Fibroblast of lung (primary cell): ENCODE measurements around the gene DCLK2. TPM values are rescaled to one million over a fixed set of nuclear protein-coding genes. Genes with fewer than 3 reads are reported as not detected.

Experiments used
- DNase-seq, 2 donors: peaks; one replicate each; pipeline versions ENCODE4 v3.0.0 to v3.0.0-alpha.2; 2010; ENCODE audit warnings: low read depth in 2 of 2
- H2AFZ ChIP-seq: 2 replicates; pipeline ENCODE4 v1.5.1; 2012; ENCODE audit warnings: low read length, control low read depth, inconsistent platforms
- H3K27ac ChIP-seq: 2 replicates; pipeline ENCODE4 v1.5.1; 2011; ENCODE audit warnings: low read length, control low read depth; ENCODE audit not compliant: insufficient read depth
- H3K27me3 ChIP-seq: 2 replicates; pipeline ENCODE4 v1.5.1; 2011; ENCODE audit warnings: mild to moderate bottlenecking, low read length; ENCODE audit not compliant: control insufficient read depth, insufficient read depth
- H3K36me3 ChIP-seq: 2 replicates; pipeline ENCODE4 v1.5.1; 2011; ENCODE audit warnings: low read length; ENCODE audit not compliant: control insufficient read depth, insufficient read depth
- H3K4me1 ChIP-seq: 2 replicates; pipeline ENCODE4 v1.5.1; 2011; ENCODE audit warnings: low read length; ENCODE audit not compliant: control insufficient read depth, insufficient read depth; ENCODE audit errors: extremely low read depth
- H3K4me2 ChIP-seq: 2 replicates; pipeline ENCODE4 v1.5.1; 2011; ENCODE audit warnings: low read length, control low read depth; ENCODE audit not compliant: insufficient read depth; ENCODE audit errors: extremely low read depth
- H3K4me3 ChIP-seq, 4 experiments: fragments of 200-600 bp in 1 of 4; sonication (generic) in 1 of 4; replicated peaks in 1 of 4; 2 replicates each; pipeline ENCODE4 v1.5.1; 2011 to 2016; ENCODE audit warnings: low read length in 4 of 4, low read depth in 3 of 4, mild to moderate bottlenecking in 3 of 4, control low read depth in 2 of 4, inconsistent platforms in 1 of 4, mixed read lengths in 1 of 4; ENCODE audit not compliant: insufficient read depth in 1 of 4; ENCODE audit errors: control extremely low read depth in 1 of 4
- H3K79me2 ChIP-seq: 2 replicates; pipeline ENCODE4 v1.5.1; 2012; ENCODE audit warnings: mild to moderate bottlenecking, low read length, inconsistent platforms; ENCODE audit not compliant: control insufficient read depth, insufficient read depth
- H3K9ac ChIP-seq: 2 replicates; pipeline ENCODE4 v1.5.1; 2011; ENCODE audit warnings: mild to moderate bottlenecking, low read length, control low read depth; ENCODE audit not compliant: insufficient read depth
- H3K9me3 ChIP-seq: 2 replicates; pipeline ENCODE4 v1.5.1; 2012; ENCODE audit warnings: low read depth, low read length; ENCODE audit not compliant: control insufficient read depth, insufficient read depth
- H4K20me1 ChIP-seq: 2 replicates; pipeline ENCODE4 v1.5.1; 2011; ENCODE audit warnings: low read length; ENCODE audit not compliant: control insufficient read depth, insufficient read depth; ENCODE audit errors: extremely low read depth
- CTCF ChIP-seq, 2 donors: IDR thresholded peaks in 1 of 2; conservative IDR thresholded peaks in 1 of 2; 1 replicate in 1 of 2; 2 replicates in 1 of 2; pipeline ENCODE4 v1.5.1; 2011 to 2012; ENCODE audit warnings: low read length in 2 of 2, control low read depth in 1 of 2, inconsistent platforms in 1 of 2, low read depth in 1 of 2, mild to moderate bottlenecking in 1 of 2
- EZH2 ChIP-seq: IDR thresholded peaks from 2 replicates; pipeline ENCODE4 v1.5.1; 2012; ENCODE audit warnings: low read length, control low read depth, mild to moderate bottlenecking; ENCODE audit errors: missing control alignments
- polyA plus RNA-seq, 2 donors: library from polyadenylated mRNA; depleted of rRNA in 1 of 2; stranded (reverse) in 1 of 2; unstranded in 1 of 2; fragments of >200 nt; gene quantifications; 2 replicates each; pipeline ENCODE4 v1.2.1, GENCODE V29; 2011 to 2012; ENCODE audit warnings: missing spikeins in 1 of 2
- total RNA-seq: library from RNA; depleted of rRNA; stranded (reverse); fragments of >200 nt; gene quantifications from 2 replicates; pipeline ENCODE4 v1.2.1, GENCODE V29; 2014

The DCLK2 gene
- total and polyA plus RNA-seq, 2 donors (not counting 1 experiment from before 2014, with no cell fraction given) = 3.8 to 14.0 TPM

- Histone ChIP-seq H3K4me2 (no peak overlapping the region), H3K27me3 (no peaks in the 10 kb centered on the region), H3K79me2 (no peaks in the 10 kb centered on the region), H3K27ac (no peak overlapping the region), H3K9ac (no peak overlapping the region), H3K4me1 (no peaks in the 10 kb centered on the region), H3K36me3 (peaks cover 2% of the 10 kb centered on the region), H2AFZ (no peak overlapping the region), H4K20me1 (no peaks in the 10 kb centered on the region), H3K4me3 (no peak overlapping the region), H3K9me3 (no peaks in the 10 kb centered on the region)
- TF ChIP-seq EZH2 = no peak
- TF ChIP-seq CTCF (conservative IDR thresholded peaks at IDR 0.05 in 1 of 2, IDR thresholded peaks at IDR 0.05 in 1 of 2; ENCODE audit: low read depth in 1 of 2, low read length in 2 of 2) = no peak
- no peak for DNase-seq
Observed at GRCh38 chr4:150250998-150251651, 172.9 kb downstream of the DCLK2 start.

- Histone ChIP-seq H3K4me1 (no peaks in the 10 kb centered on the region), H3K4me2 (no peak overlapping the region), H3K36me3 (peaks cover 2% of the 10 kb centered on the region), H4K20me1 (no peaks in the 10 kb centered on the region), H3K27me3 (no peaks in the 10 kb centered on the region), H3K79me2 (no peaks in the 10 kb centered on the region), H2AFZ (no peak overlapping the region), H3K4me3 (no peak overlapping the region), H3K9me3 (no peaks in the 10 kb centered on the region), H3K9ac (no peak overlapping the region), H3K27ac (no peak overlapping the region)
- TF ChIP-seq CTCF (conservative IDR thresholded peaks at IDR 0.05 in 1 of 2, IDR thresholded peaks at IDR 0.05 in 1 of 2; ENCODE audit: low read depth in 1 of 2, low read length in 2 of 2) (no peak), EZH2 (no peak)
- peak in 1 of 2 donors; percentile 46 for DNase-seq
Observed at GRCh38 chr4:150251752-150252190, 173.5 kb downstream of the DCLK2 start.

- Histone ChIP-seq H3K4me2 (no peak overlapping the region), H2AFZ (no peak overlapping the region), H3K27me3 (no peaks in the 10 kb centered on the region), H3K9ac (no peak overlapping the region), H3K4me1 (no peaks in the 10 kb centered on the region), H4K20me1 (no peaks in the 10 kb centered on the region), H3K79me2 (no peaks in the 10 kb centered on the region), H3K9me3 (no peaks in the 10 kb centered on the region), H3K4me3 (no peak overlapping the region), H3K27ac (no peak overlapping the region), H3K36me3 (peaks cover 2% of the 10 kb centered on the region)
- no peak for DNase-seq
- TF ChIP-seq CTCF (conservative IDR thresholded peaks at IDR 0.05 in 1 of 2, IDR thresholded peaks at IDR 0.05 in 1 of 2; ENCODE audit: low read depth in 1 of 2, low read length in 2 of 2) (no peak), EZH2 (no peak)
Observed at GRCh38 chr4:150252306-150252705, 174.1 kb downstream of the DCLK2 start.
